OCI-LY1 (cell line): Measurements from ENCODE around the gene IL24.

ENCODE experiments used
- H2AFZ ChIP-seq: fragments of 200-600 bp; sonication (generic), shearing (Covaris generic); 2 replicates; pipeline ENCODE4 v1.6.0; 2014; ENCODE audit warnings: antibody characterized with exemption, mild to moderate bottlenecking, low read length
- H3F3A ChIP-seq: fragments of 200-600 bp; sonication (generic), shearing (Covaris generic); 2 replicates; pipeline ENCODE4 v1.6.0; 2014; ENCODE audit warnings: mild to moderate bottlenecking, antibody characterized with exemption, low read length, moderate library complexity; ENCODE audit not compliant: insufficient read depth
- H3K27ac ChIP-seq: fragments of 200-600 bp; sonication (generic); 2 replicates; pipeline ENCODE4 v1.5.1; 2014; ENCODE audit warnings: low read length, mixed run types, mild to moderate bottlenecking, low read depth; ENCODE audit not compliant: poor library complexity, severe bottlenecking
- H3K27me3 ChIP-seq: fragments of 200-600 bp; sonication (generic); 2 replicates; pipeline ENCODE4 v1.6.0; 2014; ENCODE audit warnings: antibody characterized with exemption, mild to moderate bottlenecking, low read length, moderate library complexity; ENCODE audit not compliant: insufficient read depth
- H3K36me3 ChIP-seq: fragments of 200-600 bp; sonication (generic); 2 replicates; pipeline ENCODE4 v1.6.1; 2014; ENCODE audit warnings: mild to moderate bottlenecking, antibody characterized with exemption, low read length, moderate library complexity, mixed read lengths; ENCODE audit not compliant: insufficient read depth
- H3K4me1 ChIP-seq: fragments of 200-600 bp; sonication (generic); 2 replicates; pipeline ENCODE4 v1.5.1; 2014; ENCODE audit warnings: mild to moderate bottlenecking, low read length, moderate library complexity; ENCODE audit not compliant: insufficient read depth, severe bottlenecking
- H3K4me2 ChIP-seq: fragments of 200-600 bp; sonication (generic), shearing (Covaris generic); 2 replicates; pipeline ENCODE4 v1.6.1; 2014; ENCODE audit warnings: low read length
- H3K4me3 ChIP-seq: fragments of 200-600 bp; sonication (generic); 2 replicates; pipeline ENCODE4 v1.5.1; 2014; ENCODE audit warnings: low read length, low read depth, mild to moderate bottlenecking, mixed read lengths; ENCODE audit not compliant: poor library complexity, severe bottlenecking
- H3K79me2 ChIP-seq: fragments of 200-600 bp; shearing (Covaris generic); 2 replicates; pipeline ENCODE4 v1.6.1; 2016; ENCODE audit warnings: mixed run types, low read length, mixed read lengths; ENCODE audit not compliant: insufficient read depth
- H3K9ac ChIP-seq: fragments of 200-600 bp; sonication (generic), shearing (Covaris generic); 2 replicates; pipeline ENCODE4 v1.6.1; 2014; ENCODE audit warnings: mild to moderate bottlenecking, low read length, mixed read lengths
- H3K9me2 ChIP-seq: fragments of 200-600 bp; sonication (generic), shearing (Covaris generic); 2 replicates; pipeline ENCODE4 v1.6.1; 2014; ENCODE audit warnings: low read depth, mild to moderate bottlenecking, low read length, mixed read lengths
- H3K9me3 ChIP-seq: fragments of 200-600 bp; shearing (Covaris generic); 2 replicates; pipeline ENCODE4 v1.6.1; 2014; ENCODE audit warnings: low read length, mixed read lengths
- H4K20me1 ChIP-seq: fragments of 200-600 bp; sonication (generic), shearing (Covaris generic); 2 replicates; pipeline ENCODE4 v1.6.0; 2016; ENCODE audit warnings: mild to moderate bottlenecking, low read length; ENCODE audit not compliant: insufficient read depth
- CTCF ChIP-seq: fragments of 200-600 bp; sonication (generic), shearing (Covaris generic); IDR thresholded peaks from 2 replicates; pipeline ENCODE4 v1.5.1; 2017; ENCODE audit warnings: mild to moderate bottlenecking, antibody characterized with exemption, low read length, moderate library complexity, mixed read lengths
- EZH2 ChIP-seq: fragments of 200-600 bp; sonication (generic), shearing (Covaris generic); IDR thresholded peaks from 2 replicates; pipeline ENCODE4 v1.8.0; 2017; ENCODE audit warnings: borderline replicate concordance, mixed run types, mild to moderate bottlenecking, antibody characterized with exemption, low read length, moderate library complexity, mixed read lengths

IL24 gene

GRCh38 chr1:206899717-206900116 is 2.5 kb downstream of the IL24 start:
- Histone ChIP-seq H3K4me3 (no peak overlapping the region), H3K27ac (no peak overlapping the region), H3K9ac (no peak overlapping the region), H3K27me3 (no peaks in the 10 kb centered on the region; the same call in 1 of the 2 replicates), H4K20me1 (no peaks in the 10 kb centered on the region), H3K4me1 (no peaks in the 10 kb centered on the region), H3K79me2 (no peaks in the 10 kb centered on the region), H3K36me3 (no peaks in the 10 kb centered on the region), H3K9me2 (no peaks in the 10 kb centered on the region), H3K9me3 (no peaks in the 10 kb centered on the region), H3F3A (no peaks in the 10 kb centered on the region), H3K4me2 (no peak overlapping the region), H2AFZ (no peak overlapping the region)
- TF ChIP-seq EZH2: no peak
- TF ChIP-seq CTCF: no peak

- Histone ChIP-seq H3K79me2 (no peaks in the 10 kb centered on the region), H4K20me1 (no peaks in the 10 kb centered on the region), H3K9me2 (no peaks in the 10 kb centered on the region), H3K9ac (no peak overlapping the region), H2AFZ (no peak overlapping the region), H3K27me3 (no peaks in the 10 kb centered on the region; the same call in 1 of the 2 replicates), H3K36me3 (no peaks in the 10 kb centered on the region), H3K9me3 (no peaks in the 10 kb centered on the region), H3K27ac (no peak overlapping the region), H3F3A (no peaks in the 10 kb centered on the region), H3K4me2 (no peak overlapping the region), H3K4me1 (no peaks in the 10 kb centered on the region), H3K4me3 (no peak overlapping the region)
- no peak for TF ChIP-seq EZH2
- TF ChIP-seq CTCF: no peak
Observed at GRCh38 chr1:206900149-206900548, 2.9 kb downstream of the IL24 start.

GRCh38 chr1:206901944-206902343 is 4.7 kb downstream of the IL24 start:
- no peak overlapping the region for H3K4me2 ChIP-seq
- TF ChIP-seq CTCF: no peak
- no peak overlapping the region for H3K9ac ChIP-seq
- no peaks in the 10 kb centered on the region for H3K9me3 ChIP-seq
- H3K36me3 ChIP-seq: no peaks in the 10 kb centered on the region
- peaks cover 6% of the 10 kb centered on the region for H3K4me1 ChIP-seq
- no peaks in the 10 kb centered on the region for H4K20me1 ChIP-seq
- H3K79me2 ChIP-seq: no peaks in the 10 kb centered on the region
- H3K9me2 ChIP-seq: no peaks in the 10 kb centered on the region
- H3K27me3 ChIP-seq: no peaks in the 10 kb centered on the region
- no peaks in the 10 kb centered on the region for H3F3A ChIP-seq
- H2AFZ ChIP-seq: no peak overlapping the region
- H3K27ac ChIP-seq: no peak overlapping the region
- H3K4me3 ChIP-seq: no peak overlapping the region
